ENCODE data around the gene ASB7.

DNA sequence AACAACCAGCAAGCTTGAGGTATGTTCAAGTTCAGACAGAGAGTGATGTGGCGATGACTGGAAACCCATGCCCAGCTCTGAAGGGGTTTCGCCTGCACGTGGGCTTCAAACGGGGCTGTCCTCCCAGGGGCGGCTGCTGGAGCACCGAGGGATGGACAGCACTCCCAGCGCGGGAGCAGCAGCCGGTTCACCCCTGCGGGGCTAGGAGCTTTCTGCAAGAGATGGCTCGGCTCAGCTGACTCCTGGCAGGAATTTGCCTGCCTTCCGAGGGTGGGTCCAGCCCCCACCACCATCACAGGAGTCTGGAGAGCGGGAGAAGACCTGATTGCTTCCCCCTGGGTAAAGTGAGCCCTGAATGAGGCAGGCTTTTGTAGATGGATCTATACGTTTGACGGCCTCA, 66.9 kb downstream of the ASB7 start:
- TF ChIP-seq EZH2 (IDR thresholded peaks at IDR 0.05; ENCODE audit: insufficient read depth, poor library complexity, severe bottlenecking) (no peak), EZH2phosphoT487 (IDR thresholded peaks at IDR 0.05; ENCODE audit: insufficient read depth, low read depth) (no peak)
